ENCODE measurements around the gene SSR1.
"Not testable (repeated sequence)": the region's sequence is repeated elsewhere in the genome, so short reads cannot be mapped to it uniquely, and the experiment has no call there.

Gene SSR1

DNA sequence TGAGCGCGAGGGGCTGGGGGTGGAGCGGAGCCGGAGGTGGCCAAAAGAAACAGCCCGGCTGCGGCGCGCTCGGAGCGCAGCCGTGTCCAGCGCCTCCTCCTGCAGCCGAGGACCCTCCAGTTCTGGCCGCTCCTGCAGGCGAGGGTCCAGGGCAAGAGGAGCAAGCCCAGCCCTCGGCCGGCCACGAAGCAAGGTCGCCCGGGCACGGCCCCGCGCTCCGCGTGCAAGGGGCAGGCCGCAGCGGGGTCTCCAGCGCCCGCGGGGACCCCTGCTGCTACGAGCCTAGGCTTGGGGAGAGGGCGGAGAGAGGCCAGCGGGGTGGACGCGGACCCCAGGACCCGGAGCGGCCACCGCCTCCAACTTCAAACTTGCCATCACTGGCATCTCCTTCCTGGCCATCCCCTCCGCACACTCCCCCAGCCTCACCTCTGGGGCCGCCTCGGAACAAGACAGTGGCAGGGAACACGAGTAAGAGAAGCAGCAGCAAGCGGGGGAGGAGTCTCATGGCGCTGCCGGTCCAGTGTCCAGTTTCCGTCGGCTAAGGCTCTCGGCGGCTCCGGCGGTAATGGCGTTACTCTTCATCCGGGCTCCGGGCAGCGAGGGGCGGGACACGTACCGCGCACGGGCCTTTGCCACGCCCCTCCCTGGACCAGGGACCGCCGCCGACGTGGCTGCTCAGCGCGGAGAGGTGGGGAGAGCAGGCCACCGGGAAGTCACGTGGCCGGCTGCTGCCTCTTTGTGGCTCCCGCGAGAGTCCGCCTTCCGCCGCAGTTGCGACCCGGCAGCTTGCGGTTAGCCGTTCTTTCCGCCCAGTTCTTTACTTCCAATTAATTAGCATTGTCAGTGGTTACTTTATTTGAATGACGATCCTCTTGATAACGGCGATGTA, at the start of gene SSR1:
Gene SSR1, minus strand, starts transcription at position 584 of the 889 bp plus-strand sequence. Its CDS starts 79 bp downstream, at position 505.
- H3K4me3 ChIP-seq (ENCODE audit: low read depth, low read length), result peak within 1 kb of the TSS; percentile 94
- DNase-seq (ENCODE audit: low read depth), result peak; percentile 91

DNA sequence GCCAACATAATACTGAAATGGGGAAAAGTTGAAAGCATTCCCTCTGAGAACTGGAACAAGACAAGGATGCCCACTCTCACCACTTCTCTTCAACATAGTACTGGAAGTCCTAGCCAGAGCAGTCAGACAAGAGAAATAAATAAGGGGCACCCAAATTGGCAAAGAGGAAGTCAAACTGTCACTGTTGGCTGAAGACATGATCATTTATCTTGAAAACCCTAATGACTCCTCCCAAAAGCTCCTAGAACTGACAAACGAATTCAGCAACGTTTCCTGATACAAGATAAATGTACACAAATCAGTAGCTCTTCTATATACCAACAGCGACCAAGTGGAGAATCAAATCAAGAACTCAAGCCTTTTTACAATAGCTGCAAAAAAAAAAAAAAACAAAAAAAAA, 38.9 kb upstream of the SSR1 start:
- DNase-seq (ENCODE audit: low read depth); H3K4me3 ChIP-seq (ENCODE audit: low read depth, low read length): not testable (repeated sequence)

DNA sequence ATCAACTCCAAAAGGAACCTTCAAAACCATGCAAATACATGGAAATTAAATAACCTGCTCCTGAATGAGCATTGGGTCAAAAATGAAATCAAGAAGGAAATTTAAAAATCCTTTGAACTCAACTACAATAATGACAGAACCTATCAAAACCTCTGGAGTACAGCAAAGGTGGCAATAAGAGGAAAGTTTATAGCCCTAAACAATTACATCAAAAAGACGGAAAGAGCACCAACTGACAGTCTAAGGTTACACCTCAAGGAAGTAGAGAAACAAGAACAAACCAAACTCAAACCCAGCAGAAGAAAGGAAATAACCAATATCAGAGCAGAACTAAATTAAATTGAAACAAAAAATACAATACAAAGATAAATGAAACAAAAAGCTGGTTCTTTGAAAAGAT, 37.6 kb upstream of the SSR1 start:
- H3K4me3 ChIP-seq (ENCODE audit: low read depth, low read length); DNase-seq (ENCODE audit: low read depth): not testable (repeated sequence)

DNA sequence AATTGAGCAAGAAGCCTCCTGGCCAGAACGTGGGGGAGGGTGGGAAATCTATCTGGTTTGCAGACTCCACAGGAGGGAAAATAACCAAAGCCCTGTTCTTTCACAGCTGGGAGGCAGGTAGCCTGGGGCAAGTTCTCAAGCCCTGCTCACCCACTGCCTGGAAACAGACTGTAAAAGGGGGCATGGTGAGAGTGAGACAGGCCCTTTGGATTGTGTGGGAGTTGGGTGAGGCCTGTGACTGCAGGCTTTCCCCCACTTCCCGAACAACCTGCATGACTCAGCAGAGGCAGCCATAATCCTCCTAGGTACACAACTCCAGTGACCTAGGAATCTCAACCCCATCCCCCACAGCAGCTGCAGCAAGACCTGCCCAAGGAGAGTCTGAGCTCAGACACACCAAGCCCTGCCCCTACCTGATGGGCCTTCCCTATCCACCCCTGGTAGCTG, 34.6 kb upstream of the SSR1 start:
- not testable (repeated sequence) for H3K4me3 ChIP-seq (ENCODE audit: low read depth, low read length); DNase-seq (ENCODE audit: low read depth)

DNA sequence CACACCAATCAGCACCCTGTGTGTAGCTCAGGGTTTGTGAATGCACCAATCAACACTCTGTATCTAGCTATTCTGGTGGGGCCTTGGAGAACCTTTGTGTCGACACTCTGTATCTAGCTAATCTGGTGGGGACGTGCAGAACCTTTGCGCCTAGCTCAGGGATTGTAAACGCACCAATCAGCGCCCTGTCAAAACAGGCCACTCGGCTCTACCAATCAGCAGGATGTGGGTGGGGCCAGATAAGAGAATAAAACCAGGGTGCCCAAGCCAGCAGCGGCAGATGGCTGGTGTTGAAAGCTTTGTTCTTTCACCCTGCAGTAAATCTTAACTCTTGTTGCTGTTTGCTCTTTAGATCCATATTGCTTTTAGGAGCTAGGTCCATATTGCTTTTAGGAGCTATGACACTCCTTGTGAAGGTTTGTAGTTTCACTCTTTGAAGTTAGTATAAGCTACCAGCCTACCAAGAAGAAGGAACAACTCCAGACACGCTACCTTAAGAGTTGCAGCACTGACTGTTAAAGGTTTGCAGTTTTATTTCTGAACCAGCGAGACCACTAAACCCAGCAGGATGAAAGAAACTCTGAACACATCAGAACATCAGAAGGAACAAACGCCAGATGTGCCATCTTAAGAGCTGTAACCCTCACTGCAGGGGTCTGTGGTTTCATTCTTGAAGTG, 31.9 kb upstream of the SSR1 start:
- DNase-seq (ENCODE audit: low read depth); H3K4me3 ChIP-seq (ENCODE audit: low read depth, low read length): not testable (repeated sequence)

GRCh38 chr6:7343546-7344475, 30.8 kb upstream of the SSR1 start:
- no peak overlapping the region for H3K4me3 ChIP-seq (ENCODE audit: low read depth, low read length)
- DNase-seq (ENCODE audit: low read depth), result no peak

DNA sequence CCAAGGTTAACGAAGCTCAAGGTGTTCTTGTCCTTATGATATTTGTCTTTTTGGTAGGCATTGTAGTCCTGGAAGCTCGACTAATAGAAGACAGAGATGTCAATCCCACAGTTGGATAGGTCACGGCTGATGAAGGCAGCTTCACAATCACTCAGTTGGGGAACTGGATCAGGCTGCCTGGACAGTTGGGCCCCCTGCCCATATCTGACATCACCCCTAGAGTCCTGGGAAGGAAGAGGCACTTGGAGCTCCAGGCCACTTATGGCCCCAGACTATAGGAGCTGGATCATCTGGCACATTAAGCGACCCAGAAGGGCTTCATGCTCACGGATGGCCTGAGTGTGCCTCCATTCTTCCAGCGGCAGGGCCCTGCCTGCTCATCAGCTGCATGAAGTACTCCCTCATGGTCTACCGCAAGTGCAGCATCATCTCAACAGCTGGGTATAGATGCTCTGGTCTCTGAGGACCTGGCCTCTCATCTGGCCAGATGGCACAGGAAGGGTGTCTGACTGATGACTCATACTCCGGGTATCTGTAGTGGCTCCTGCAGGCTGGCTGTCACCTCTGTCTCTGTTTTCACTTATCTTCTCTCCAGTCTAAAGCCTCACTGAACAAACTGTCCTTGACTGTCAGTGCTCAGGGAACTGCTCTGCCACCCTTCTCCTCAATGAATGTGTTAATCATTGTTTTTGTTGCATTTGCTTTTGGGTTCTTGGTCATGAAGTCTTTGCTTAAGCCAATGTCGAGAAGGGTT, 29.2 kb upstream of the SSR1 start:
- no peak for DNase-seq (ENCODE audit: low read depth)
- H3K4me3 ChIP-seq (ENCODE audit: low read depth, low read length), result no peak overlapping the region

DNA sequence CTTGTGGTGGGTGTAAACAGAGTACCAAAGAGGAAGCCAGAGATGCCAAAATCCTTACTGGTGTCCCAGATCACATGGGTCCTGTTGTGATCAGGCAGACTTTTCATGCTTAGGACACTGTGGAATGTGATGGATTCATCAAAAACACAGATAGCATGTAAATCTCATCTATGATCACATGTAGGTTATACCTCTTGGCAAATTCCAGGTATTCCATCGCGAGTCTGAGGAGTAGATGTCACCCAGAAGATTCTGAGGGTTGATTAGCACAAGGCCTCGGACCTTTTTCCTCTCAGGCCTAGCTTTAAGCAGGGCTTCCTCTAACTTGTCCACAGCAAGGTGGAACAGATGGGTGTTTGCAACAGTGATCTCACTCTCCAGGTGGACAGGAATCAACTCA, 28.3 kb upstream of the SSR1 start:
- no peak for DNase-seq (ENCODE audit: low read depth)

DNA sequence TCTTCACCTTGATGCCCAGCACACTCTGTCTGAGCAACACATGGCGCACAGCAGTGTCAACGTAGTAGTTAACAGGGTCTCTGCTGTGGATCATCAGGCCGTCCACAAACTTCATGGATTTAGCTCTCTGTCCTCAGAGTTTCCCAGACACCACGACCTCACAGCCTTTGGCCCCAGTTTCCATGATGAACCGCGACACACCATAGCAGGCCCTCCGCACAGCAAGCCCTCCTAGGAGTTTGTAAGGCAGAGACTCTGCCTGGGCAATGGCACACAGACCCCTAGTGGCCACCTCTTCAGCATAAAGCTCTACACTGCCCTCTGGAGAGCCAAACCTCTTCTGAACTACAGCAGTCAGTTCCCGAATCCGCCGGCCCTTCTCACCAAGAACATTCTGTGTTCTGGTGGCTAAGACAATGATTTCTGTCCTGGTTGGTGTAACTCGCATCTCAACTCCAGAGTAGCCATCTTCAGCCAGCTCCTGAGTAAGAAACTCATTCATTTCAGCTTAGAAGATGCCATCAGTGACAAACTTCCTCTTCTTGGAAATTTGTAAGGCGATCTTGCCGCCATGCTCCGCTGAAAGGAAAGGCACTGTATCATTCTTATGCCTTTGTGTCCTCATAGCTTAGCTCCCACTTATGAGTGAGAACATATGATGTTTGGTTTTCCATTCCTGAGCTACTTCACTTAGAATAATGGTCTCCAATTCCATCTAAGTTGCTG, 26.2 kb upstream of the SSR1 start:
- not testable (repeated sequence) for H3K4me3 ChIP-seq (ENCODE audit: low read depth, low read length); DNase-seq (ENCODE audit: low read depth)

More for the DNA sequence above, 28.3 kb upstream of the SSR1 start:
- no peak overlapping the region for H3K4me3 ChIP-seq (ENCODE audit: low read depth, low read length)

DNA sequence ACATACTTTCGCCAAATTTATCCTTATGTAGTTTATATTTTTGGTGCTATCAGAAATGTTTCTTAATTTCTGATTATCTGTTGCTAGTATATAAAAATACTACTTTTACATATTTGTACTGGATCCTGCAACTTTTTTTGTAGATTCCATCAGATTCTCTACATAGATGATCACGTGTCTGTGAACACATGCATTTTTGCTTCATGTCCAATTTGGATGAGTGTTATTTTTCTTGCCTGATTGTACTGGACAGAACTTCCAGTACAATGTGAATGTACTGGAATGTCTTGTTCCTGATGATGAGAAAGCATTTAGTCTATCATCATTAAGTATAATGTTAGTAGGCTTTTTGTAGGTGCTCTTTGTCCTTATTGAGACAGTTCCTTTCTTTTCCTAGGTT, 25.0 kb upstream of the SSR1 start:
- no peak overlapping the region for H3K4me3 ChIP-seq (ENCODE audit: low read depth, low read length)
- DNase-seq (ENCODE audit: low read depth), result no peak

GRCh38 chr6:7335519-7335918, 22.5 kb upstream of the SSR1 start:
- DNase-seq (ENCODE audit: low read depth), result no peak
- H3K4me3 ChIP-seq (ENCODE audit: low read depth, low read length), result no peak overlapping the region

- DNase-seq (ENCODE audit: low read depth), result no peak
- no peak overlapping the region for H3K4me3 ChIP-seq (ENCODE audit: low read depth, low read length)
These were observed 21.7 kb upstream of the SSR1 start for GRCh38 chr6:7334685-7335084.

GRCh38 chr6:7332090-7332745, 19.2 kb upstream of the SSR1 start:
- H3K4me3 ChIP-seq (ENCODE audit: low read depth, low read length), result no peak overlapping the region
- DNase-seq (ENCODE audit: low read depth), result no peak

- H3K4me3 ChIP-seq (ENCODE audit: low read depth, low read length), result no peak overlapping the region
- no peak for DNase-seq (ENCODE audit: low read depth)
These were observed 18.5 kb upstream of the SSR1 start for GRCh38 chr6:7331452-7331851.

GRCh38 chr6:7328243-7328642, 15.2 kb upstream of the SSR1 start:
- H3K4me3 ChIP-seq (ENCODE audit: low read depth, low read length), result no peak overlapping the region
- no peak for DNase-seq (ENCODE audit: low read depth)

DNA sequence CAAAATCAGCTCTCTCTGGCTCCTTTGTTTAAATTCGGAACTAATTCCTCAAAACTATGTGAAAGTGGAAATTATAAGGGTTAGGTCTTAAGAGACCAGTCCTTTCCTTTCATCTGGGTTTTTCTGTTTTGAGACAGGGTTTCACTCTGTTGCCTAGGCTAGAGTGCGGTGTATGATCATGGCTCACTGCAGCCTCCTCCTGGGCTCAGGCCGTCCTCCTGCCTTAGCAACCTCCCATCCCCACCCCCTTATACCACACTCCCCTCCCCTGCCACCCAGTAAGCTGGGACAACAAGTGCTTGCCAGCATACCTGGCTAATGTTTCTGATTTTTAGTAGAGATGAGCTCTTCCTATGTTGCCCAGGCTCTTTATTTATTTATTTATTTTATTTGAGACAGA, 12.8 kb upstream of the SSR1 start:
- H3K4me3 ChIP-seq (ENCODE audit: low read depth, low read length), result no peak overlapping the region
- DNase-seq (ENCODE audit: low read depth), result no peak

- DNase-seq (ENCODE audit: low read depth), result no peak
- no peak overlapping the region for H3K4me3 ChIP-seq (ENCODE audit: low read depth, low read length)
These were observed 11.5 kb upstream of the SSR1 start for GRCh38 chr6:7324520-7324919.

DNA sequence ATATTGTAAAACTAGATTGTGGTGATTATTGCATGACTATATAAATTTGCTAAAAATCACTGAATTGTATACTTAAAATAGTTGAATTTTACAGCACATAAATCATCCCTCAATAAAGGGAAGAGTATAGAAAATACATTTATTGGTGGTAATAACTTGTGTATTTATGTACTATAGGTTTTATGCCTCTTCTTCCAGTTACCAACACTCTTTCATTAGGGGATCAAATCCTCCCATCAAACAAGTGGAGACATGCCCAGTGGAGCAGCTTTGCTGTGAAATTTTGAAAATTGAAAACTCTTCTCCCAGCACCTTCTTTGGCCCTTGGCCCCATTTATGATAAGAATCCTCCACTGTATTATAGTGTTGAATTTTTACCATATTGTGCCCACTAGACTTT, 10.1 kb upstream of the SSR1 start:
- DNase-seq (ENCODE audit: low read depth), result no peak
- no peak overlapping the region for H3K4me3 ChIP-seq (ENCODE audit: low read depth, low read length)
